IPS-18a (cell line): Measurements from ENCODE around the gene PSMC3.
"Not testable (repeated sequence)": the region's sequence is repeated elsewhere in the genome, so short reads cannot be mapped to it uniquely, and the experiment has no call there.

Source experiments
- H3K27ac ChIP-seq: one replicate; pipeline ENCODE4 v1.5.1; 2013; ENCODE audit warnings: low read length
- H3K27me3 ChIP-seq: one replicate; pipeline ENCODE4 v1.6.1; 2013; ENCODE audit warnings: mild to moderate bottlenecking, low read length; ENCODE audit not compliant: control insufficient read depth, insufficient read depth
- H3K36me3 ChIP-seq: one replicate; pipeline ENCODE4 v1.6.1; 2013; ENCODE audit warnings: low read depth, low read length; ENCODE audit not compliant: control insufficient read depth
- H3K4me1 ChIP-seq: one replicate; pipeline ENCODE4 v1.6.1; 2013; ENCODE audit warnings: low read depth, low read length; ENCODE audit not compliant: control insufficient read depth
- H3K4me3 ChIP-seq: one replicate; pipeline ENCODE4 v1.5.1; 2013; ENCODE audit warnings: low read length
- H3K9ac ChIP-seq: one replicate; pipeline ENCODE4 v1.6.1; 2013; ENCODE audit warnings: mild to moderate bottlenecking, low read length, moderate library complexity
- H3K9me3 ChIP-seq: one replicate; pipeline ENCODE4 v1.6.1; 2013; ENCODE audit warnings: low read depth, low read length; ENCODE audit not compliant: control insufficient read depth

The PSMC3 gene

GRCh38 chr11:47426062-47426956 is at the start of gene PSMC3:
Gene PSMC3 (minus strand): TSS chr11:47426439. CDS start chr11:47426279, 160 bp downstream.
- no peaks in the 10 kb centered on the region for H3K9me3 ChIP-seq
- H3K4me3 ChIP-seq: peak within 1 kb of the TSS; percentile 84
- H3K4me1 ChIP-seq: peaks cover 5% of the 10 kb centered on the region
- H3K27ac ChIP-seq: peak within 1 kb of the TSS; percentile 99
- no peaks in the 10 kb centered on the region for H3K27me3 ChIP-seq
- H3K36me3 ChIP-seq: peaks cover 36% of the 10 kb centered on the region
- peak within 1 kb of the TSS; percentile 98 for H3K9ac ChIP-seq

- H3K9me3 ChIP-seq: no peaks in the 10 kb centered on the region
- H3K4me3 ChIP-seq: no peak overlapping the region
- no peak overlapping the region for H3K27ac ChIP-seq
- no peak overlapping the region for H3K9ac ChIP-seq
- peaks cover 56% of the 10 kb centered on the region for H3K36me3 ChIP-seq
- H3K4me1 ChIP-seq: peaks cover 27% of the 10 kb centered on the region
- H3K27me3 ChIP-seq: no peaks in the 10 kb centered on the region
These were observed 44.4 kb upstream of the PSMC3 start for GRCh38 chr11:47470671-47471070.

- Histone ChIP-seq H3K36me3 (peaks cover 45% of the 10 kb centered on the region), H3K4me1 (peaks cover 27% of the 10 kb centered on the region), H3K4me3 (no peak overlapping the region), H3K9me3 (no peaks in the 10 kb centered on the region), H3K9ac (no peak overlapping the region), H3K27ac (no peak overlapping the region), H3K27me3 (no peaks in the 10 kb centered on the region)
These were observed 43.3 kb upstream of the PSMC3 start for GRCh38 chr11:47469361-47470179.

- Histone ChIP-seq H3K4me1 (peaks cover 27% of the 10 kb centered on the region), H3K27me3 (no peaks in the 10 kb centered on the region), H3K27ac (no peak overlapping the region), H3K36me3 (peaks cover 39% of the 10 kb centered on the region), H3K9me3 (no peaks in the 10 kb centered on the region), H3K9ac (peak overlapping the region; percentile 7), H3K4me3 (no peak overlapping the region)
These were observed 42.5 kb upstream of the PSMC3 start for GRCh38 chr11:47468598-47469214.

- H3K27me3 ChIP-seq: no peaks in the 10 kb centered on the region
- no peaks in the 10 kb centered on the region for H3K9me3 ChIP-seq
- H3K36me3 ChIP-seq: peaks cover 25% of the 10 kb centered on the region
- H3K9ac ChIP-seq: no peak overlapping the region
- no peak overlapping the region for H3K27ac ChIP-seq
- H3K4me1 ChIP-seq: peaks cover 27% of the 10 kb centered on the region
- H3K4me3 ChIP-seq: no peak overlapping the region
These were observed 41.1 kb upstream of the PSMC3 start for GRCh38 chr11:47467357-47467756.

GRCh38 chr11:47466701-47467250 is 40.5 kb upstream of the PSMC3 start:
- Histone ChIP-seq H3K36me3 (peaks cover 20% of the 10 kb centered on the region), H3K9ac (no peak overlapping the region), H3K4me1 (peaks cover 27% of the 10 kb centered on the region), H3K9me3 (no peaks in the 10 kb centered on the region), H3K27ac (no peak overlapping the region), H3K27me3 (no peaks in the 10 kb centered on the region), H3K4me3 (no peak overlapping the region)

GRCh38 chr11:47466201-47466600 is 40.0 kb upstream of the PSMC3 start:
- Histone ChIP-seq H3K4me3 (no peak overlapping the region), H3K9me3 (no peaks in the 10 kb centered on the region), H3K9ac (no peak overlapping the region), H3K27ac (no peak overlapping the region), H3K4me1 (peaks cover 27% of the 10 kb centered on the region), H3K36me3 (peaks cover 14% of the 10 kb centered on the region), H3K27me3 (no peaks in the 10 kb centered on the region)

- Histone ChIP-seq H3K27me3 (no peaks in the 10 kb centered on the region), H3K4me3 (no peak overlapping the region), H3K36me3 (peaks cover 4% of the 10 kb centered on the region), H3K9me3 (no peaks in the 10 kb centered on the region), H3K27ac (no peak overlapping the region), H3K4me1 (peaks cover 24% of the 10 kb centered on the region), H3K9ac (no peak overlapping the region)
These were observed 38.2 kb upstream of the PSMC3 start for GRCh38 chr11:47464483-47464882.

- Histone ChIP-seq H3K27ac (no peak overlapping the region), H3K4me1 (no peaks in the 10 kb centered on the region), H3K9me3 (no peaks in the 10 kb centered on the region), H3K4me3 (no peak overlapping the region), H3K27me3 (no peaks in the 10 kb centered on the region), H3K36me3 (peaks cover 3% of the 10 kb centered on the region), H3K9ac (no peak overlapping the region)
These were observed 35.6 kb upstream of the PSMC3 start for GRCh38 chr11:47461876-47462275.

- Histone ChIP-seq H3K4me1 (no peaks in the 10 kb centered on the region), H3K9me3 (no peaks in the 10 kb centered on the region), H3K27ac (no peak overlapping the region), H3K4me3 (no peak overlapping the region), H3K27me3 (no peaks in the 10 kb centered on the region), H3K36me3 (peaks cover 3% of the 10 kb centered on the region), H3K9ac (no peak overlapping the region)
These were observed 34.5 kb upstream of the PSMC3 start for GRCh38 chr11:47460571-47461235.

GRCh38 chr11:47454258-47454671 is 28.0 kb upstream of the PSMC3 start:
- not testable (repeated sequence) for H3K4me1 ChIP-seq, H3K27me3 ChIP-seq, H3K9ac ChIP-seq, H3K4me3 ChIP-seq, H3K9me3 ChIP-seq, H3K36me3 ChIP-seq, H3K27ac ChIP-seq
